Loucy (cell line): ENCODE measurements around the gene STX8.

ENCODE experiments used
- H2AFZ ChIP-seq: fragments of 200-600 bp; sonication (generic); 2 replicates; pipeline ENCODE4 v1.6.0; 2016; ENCODE audit warnings: antibody characterized with exemption, mild to moderate bottlenecking, low read length, moderate library complexity
- H3F3A ChIP-seq: fragments of 200-600 bp; 2 replicates; pipeline ENCODE4 v1.6.0; 2016; ENCODE audit warnings: antibody characterized with exemption, low read depth, mild to moderate bottlenecking
- H3K27me3 ChIP-seq: fragments of 200-600 bp; sonication (generic); 2 replicates; pipeline ENCODE4 v1.6.1; 2014; ENCODE audit warnings: low read length, mild to moderate bottlenecking; ENCODE audit not compliant: insufficient read depth, poor library complexity, severe bottlenecking
- H3K36me3 ChIP-seq: fragments of 200-600 bp; sonication (generic); 2 replicates; pipeline ENCODE4 v1.6.1; 2016; ENCODE audit warnings: low read length; ENCODE audit not compliant: insufficient read depth
- H3K4me1 ChIP-seq: fragments of 200-600 bp; sonication (generic); 2 replicates; pipeline ENCODE4 v1.5.1; 2014; ENCODE audit warnings: low read length, mild to moderate bottlenecking; ENCODE audit not compliant: insufficient read depth, poor library complexity, severe bottlenecking
- H3K4me2 ChIP-seq: fragments of 200-600 bp; sonication (generic); 2 replicates; pipeline ENCODE4 v1.6.0; 2014; ENCODE audit warnings: antibody characterized with exemption, low read length, low read depth, mild to moderate bottlenecking; ENCODE audit not compliant: poor library complexity, severe bottlenecking
- H3K4me3 ChIP-seq: fragments of 200-600 bp; sonication (generic); 2 replicates; pipeline ENCODE4 v1.5.1; 2014; ENCODE audit warnings: low read length, mild to moderate bottlenecking, mixed read lengths; ENCODE audit not compliant: poor library complexity, severe bottlenecking
- H3K79me2 ChIP-seq: fragments of 200-600 bp; sonication (generic); 2 replicates; pipeline ENCODE4 v1.6.1; 2014; ENCODE audit warnings: low read length; ENCODE audit not compliant: insufficient read depth
- H3K9ac ChIP-seq: fragments of 200-600 bp; sonication (generic); 2 replicates; pipeline ENCODE4 v1.6.0; 2014; ENCODE audit warnings: mild to moderate bottlenecking, low read depth, low read length, moderate library complexity; ENCODE audit not compliant: poor library complexity, severe bottlenecking
- H3K9me2 ChIP-seq: fragments of 200-600 bp; sonication (generic); replicated peaks from 2 replicates; pipeline ENCODE4 v1.6.1; 2016; ENCODE audit warnings: low read depth, low read length, mixed read lengths
- H3K9me3 ChIP-seq: fragments of 200-600 bp; sonication (generic); 2 replicates; pipeline ENCODE4 v1.6.1; 2014; ENCODE audit warnings: mild to moderate bottlenecking, antibody characterized with exemption, low read length, low read depth; ENCODE audit not compliant: insufficient read depth
- H4K20me1 ChIP-seq: fragments of 200-600 bp; sonication (generic); 2 replicates; pipeline ENCODE4 v1.6.0; 2014; ENCODE audit warnings: antibody characterized with exemption, low read length, mild to moderate bottlenecking; ENCODE audit not compliant: insufficient read depth, poor library complexity, severe bottlenecking
- EZH2phosphoT487 ChIP-seq: fragments of 200-600 bp; IDR thresholded peaks from 2 replicates; pipeline ENCODE4 v1.6.1; 2018; ENCODE audit warnings: antibody characterized with exemption, mild to moderate bottlenecking, moderate library complexity, borderline replicate concordance
- TF ChIP-seq, protein P1 (sequence below): fragments of 200-600 bp; sonication (generic); conservative IDR thresholded peaks from 2 replicates; pipeline ENCODE4 v1.5.1; 2014; ENCODE audit warnings: mild to moderate bottlenecking, antibody characterized with exemption, low read length

STX8 gene

DNA sequence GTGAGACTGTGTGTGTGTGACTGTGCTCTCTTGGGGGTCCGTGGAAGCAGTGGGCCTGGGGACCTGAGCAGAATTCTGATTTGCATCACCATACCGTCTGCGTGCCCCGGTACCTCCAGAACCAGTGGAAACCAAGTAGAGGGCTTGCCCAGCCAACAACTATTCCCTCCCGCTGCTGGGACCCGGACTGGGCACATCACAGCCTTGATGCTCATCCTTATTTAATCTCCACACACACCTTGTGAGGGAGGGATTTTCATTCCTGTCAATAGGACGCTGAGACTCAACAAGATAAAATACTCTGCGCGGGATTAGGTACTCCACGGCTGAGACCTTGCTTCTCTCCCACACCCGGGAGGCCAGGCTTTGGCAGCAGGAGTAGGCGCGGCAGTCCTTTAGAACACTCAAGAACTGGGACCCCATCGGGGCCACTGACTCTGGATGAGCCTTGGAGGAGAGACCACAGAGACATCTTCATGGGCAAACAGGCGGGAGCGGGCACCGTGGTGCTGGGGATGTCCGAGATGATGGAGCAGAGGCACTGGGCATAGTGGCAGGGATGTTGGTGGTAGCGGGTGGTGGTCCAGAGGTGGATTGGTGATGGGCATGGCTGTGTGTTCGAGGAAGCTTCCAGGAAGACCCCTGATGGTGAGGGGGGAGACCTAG lies 346.3 kb downstream of the STX8 start:
- TF ChIP-seq EZH2phosphoT487 = no peak
- TF ChIP-seq, protein P1, sequence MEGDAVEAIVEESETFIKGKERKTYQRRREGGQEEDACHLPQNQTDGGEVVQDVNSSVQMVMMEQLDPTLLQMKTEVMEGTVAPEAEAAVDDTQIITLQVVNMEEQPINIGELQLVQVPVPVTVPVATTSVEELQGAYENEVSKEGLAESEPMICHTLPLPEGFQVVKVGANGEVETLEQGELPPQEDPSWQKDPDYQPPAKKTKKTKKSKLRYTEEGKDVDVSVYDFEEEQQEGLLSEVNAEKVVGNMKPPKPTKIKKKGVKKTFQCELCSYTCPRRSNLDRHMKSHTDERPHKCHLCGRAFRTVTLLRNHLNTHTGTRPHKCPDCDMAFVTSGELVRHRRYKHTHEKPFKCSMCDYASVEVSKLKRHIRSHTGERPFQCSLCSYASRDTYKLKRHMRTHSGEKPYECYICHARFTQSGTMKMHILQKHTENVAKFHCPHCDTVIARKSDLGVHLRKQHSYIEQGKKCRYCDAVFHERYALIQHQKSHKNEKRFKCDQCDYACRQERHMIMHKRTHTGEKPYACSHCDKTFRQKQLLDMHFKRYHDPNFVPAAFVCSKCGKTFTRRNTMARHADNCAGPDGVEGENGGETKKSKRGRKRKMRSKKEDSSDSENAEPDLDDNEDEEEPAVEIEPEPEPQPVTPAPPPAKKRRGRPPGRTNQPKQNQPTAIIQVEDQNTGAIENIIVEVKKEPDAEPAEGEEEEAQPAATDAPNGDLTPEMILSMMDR = no peak
- Histone ChIP-seq H3K4me2 (no peak overlapping the region), H3K36me3 (no peaks in the 10 kb centered on the region), H3K27me3 (no peaks in the 10 kb centered on the region), H3K9me3 (no peaks in the 10 kb centered on the region), H3K9me2 (no peaks in the 10 kb centered on the region), H3K4me3 (no peak overlapping the region), H3K9ac (no peak overlapping the region), H4K20me1 (no peaks in the 10 kb centered on the region), H3F3A (no peaks in the 10 kb centered on the region), H3K79me2 (no peaks in the 10 kb centered on the region), H2AFZ (no peak overlapping the region), H3K4me1 (no peaks in the 10 kb centered on the region)

DNA sequence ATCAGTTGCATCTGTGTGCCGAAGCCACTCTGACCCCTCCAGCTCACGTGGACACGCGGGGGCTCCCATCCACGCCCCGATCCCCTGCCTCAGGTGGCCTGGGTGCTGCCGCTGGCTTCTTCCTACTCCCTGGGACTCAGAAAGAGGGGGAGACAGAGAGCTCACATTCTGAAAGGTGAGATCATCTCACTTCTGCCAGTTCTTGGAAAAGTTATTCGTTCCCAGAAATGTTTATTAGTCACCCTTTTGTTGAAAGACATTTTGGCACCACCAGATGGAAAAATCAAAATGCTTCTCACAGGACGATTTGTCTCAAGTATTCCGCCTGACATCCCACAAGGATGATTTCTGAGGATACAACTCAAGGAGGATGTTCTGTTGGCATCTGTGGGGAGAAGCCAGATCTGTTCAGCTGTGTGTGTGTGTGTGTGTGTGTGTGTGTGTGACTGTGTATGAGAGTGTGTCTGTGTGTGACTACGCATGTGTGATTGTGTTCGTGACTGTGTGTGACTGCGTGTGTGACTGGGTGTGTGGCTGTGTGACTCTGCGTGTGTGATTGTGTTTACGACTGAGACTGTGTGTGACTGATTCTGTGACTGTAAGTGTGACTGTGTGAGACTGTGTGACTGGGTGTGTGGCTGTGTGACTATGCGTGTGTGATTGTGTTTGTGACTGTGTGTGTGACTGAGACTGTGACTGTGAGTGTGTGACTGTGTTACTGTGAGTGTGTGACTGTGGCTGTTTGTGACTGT lies 347.0 kb downstream of the STX8 start:
- H3K79me2 ChIP-seq = no peaks in the 10 kb centered on the region
- no peaks in the 10 kb centered on the region for H3K9me2 ChIP-seq
- no peaks in the 10 kb centered on the region for H3K9me3 ChIP-seq
- no peaks in the 10 kb centered on the region for H3K4me1 ChIP-seq
- H3F3A ChIP-seq = no peaks in the 10 kb centered on the region
- H2AFZ ChIP-seq = no peak overlapping the region
- H3K27me3 ChIP-seq = no peaks in the 10 kb centered on the region
- no peak overlapping the region for H3K9ac ChIP-seq
- TF ChIP-seq, protein P1 = no peak
- TF ChIP-seq EZH2phosphoT487 = no peak
- no peak overlapping the region for H3K4me3 ChIP-seq
- no peaks in the 10 kb centered on the region for H4K20me1 ChIP-seq
- no peak overlapping the region for H3K4me2 ChIP-seq
- no peaks in the 10 kb centered on the region for H3K36me3 ChIP-seq

DNA sequence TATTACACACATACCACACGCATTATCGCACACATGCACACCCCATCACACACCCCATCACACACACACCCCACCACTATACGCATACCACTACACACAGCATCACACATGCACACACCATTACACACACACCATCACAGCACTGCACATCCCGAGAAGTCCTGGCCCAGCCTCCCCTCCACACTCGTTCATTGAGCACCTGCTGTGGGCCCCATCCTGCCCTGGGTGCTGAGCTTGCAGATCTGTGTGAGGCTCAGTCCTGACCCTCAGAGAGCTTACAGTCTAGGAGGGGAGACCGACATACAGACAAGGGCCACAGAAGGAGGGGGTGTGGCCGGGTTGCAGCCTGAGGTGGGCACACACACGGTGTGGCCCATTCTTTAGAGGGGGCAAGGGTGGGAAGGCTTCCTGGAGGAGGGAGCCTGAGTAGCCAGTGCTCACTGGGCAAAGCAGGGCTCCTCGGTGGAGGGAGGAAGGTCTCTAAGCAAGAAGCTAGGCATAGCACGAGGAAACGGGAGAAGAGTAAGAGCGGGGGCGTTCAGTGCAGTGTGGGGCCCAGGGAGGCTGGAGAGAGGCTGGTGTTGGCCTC lies 347.7 kb downstream of the STX8 start:
- no peak overlapping the region for H3K9ac ChIP-seq

More for the DNA sequence above, 347.7 kb downstream of the STX8 start:
- no peaks in the 10 kb centered on the region for H3K4me1 ChIP-seq
- no peaks in the 10 kb centered on the region for H3K9me2 ChIP-seq
- TF ChIP-seq EZH2phosphoT487 = no peak
- TF ChIP-seq, protein P1 = no peak
- no peak overlapping the region for H3K4me3 ChIP-seq
- H3K36me3 ChIP-seq = no peaks in the 10 kb centered on the region
- no peaks in the 10 kb centered on the region for H4K20me1 ChIP-seq
- H3K4me2 ChIP-seq = no peak overlapping the region
- H3K79me2 ChIP-seq = no peaks in the 10 kb centered on the region
- H2AFZ ChIP-seq = no peak overlapping the region
- no peaks in the 10 kb centered on the region for H3K9me3 ChIP-seq
- no peaks in the 10 kb centered on the region for H3F3A ChIP-seq
- no peaks in the 10 kb centered on the region for H3K27me3 ChIP-seq
